ENCODE data around the gene TSPAN18.

- TF ChIP-seq CTCF (IDR thresholded peaks at IDR 0.05): no peak
- no peak for TF ChIP-seq SIN3A (IDR thresholded peaks at IDR 0.05; ENCODE audit: borderline replicate concordance, insufficient read depth, low read depth, low read length)
- TF ChIP-seq POLR2AphosphoS5 (IDR thresholded peaks at IDR 0.05; ENCODE audit: low read depth, low read length): no peak
These were observed 28.4 kb upstream of the TSPAN18 start for GRCh38 chr11:44698252-44698912.

Data from Panc1 (cell line).